IMR-90 (cell line): ENCODE results near the gene TRPM8.

Experiments used
- MAZ ChIP-seq: IDR thresholded peaks from 2 replicates; pipeline ENCODE4 v1.6.1; 2012; ENCODE audit warnings: low read depth, mild to moderate bottlenecking, low read length, improper control_type of control experiment, moderate library complexity, borderline replicate concordance
- MXI1 ChIP-seq: IDR thresholded peaks from 2 replicates; pipeline ENCODE4 v1.6.1; 2012; ENCODE audit warnings: low read depth, mild to moderate bottlenecking, low read length, moderate library complexity, borderline replicate concordance
- POLR2A ChIP-seq: IDR thresholded peaks from 2 replicates; pipeline ENCODE4 v1.6.1; 2012; ENCODE audit warnings: mild to moderate bottlenecking, low read depth, low read length
- TF ChIP-seq, protein P1 (sequence below): conservative IDR thresholded peaks from 2 replicates; pipeline ENCODE4 v1.5.1; 2012; ENCODE audit warnings: mild to moderate bottlenecking, low read depth, low read length, improper control_type of control experiment

- TF ChIP-seq MXI1 (no peak), POLR2A (no peak), MAZ (no peak)
- TF ChIP-seq, protein P1, sequence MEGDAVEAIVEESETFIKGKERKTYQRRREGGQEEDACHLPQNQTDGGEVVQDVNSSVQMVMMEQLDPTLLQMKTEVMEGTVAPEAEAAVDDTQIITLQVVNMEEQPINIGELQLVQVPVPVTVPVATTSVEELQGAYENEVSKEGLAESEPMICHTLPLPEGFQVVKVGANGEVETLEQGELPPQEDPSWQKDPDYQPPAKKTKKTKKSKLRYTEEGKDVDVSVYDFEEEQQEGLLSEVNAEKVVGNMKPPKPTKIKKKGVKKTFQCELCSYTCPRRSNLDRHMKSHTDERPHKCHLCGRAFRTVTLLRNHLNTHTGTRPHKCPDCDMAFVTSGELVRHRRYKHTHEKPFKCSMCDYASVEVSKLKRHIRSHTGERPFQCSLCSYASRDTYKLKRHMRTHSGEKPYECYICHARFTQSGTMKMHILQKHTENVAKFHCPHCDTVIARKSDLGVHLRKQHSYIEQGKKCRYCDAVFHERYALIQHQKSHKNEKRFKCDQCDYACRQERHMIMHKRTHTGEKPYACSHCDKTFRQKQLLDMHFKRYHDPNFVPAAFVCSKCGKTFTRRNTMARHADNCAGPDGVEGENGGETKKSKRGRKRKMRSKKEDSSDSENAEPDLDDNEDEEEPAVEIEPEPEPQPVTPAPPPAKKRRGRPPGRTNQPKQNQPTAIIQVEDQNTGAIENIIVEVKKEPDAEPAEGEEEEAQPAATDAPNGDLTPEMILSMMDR, result no peak
Observed at GRCh38 chr2:233917116-233917515, at the start of gene TRPM8.
